Panc1 (cell line): ENCODE measurements around the gene COMMD4.

Source experiments
- CTCF ChIP-seq: fragments of 450-650 bp; IDR thresholded peaks from 2 replicates; pipeline ENCODE4 v1.5.1; 2017; ENCODE audit warnings: mild to moderate bottlenecking
- REST ChIP-seq, 2 experiments: IDR thresholded peaks; 2 replicates each; pipeline ENCODE4 v1.6.1; 2011 to 2012; ENCODE audit warnings: low read depth in 2 of 2, control low read depth in 1 of 2, low read length in 1 of 2, mild to moderate bottlenecking in 1 of 2, moderate library complexity in 1 of 2; ENCODE audit not compliant: insufficient read depth in 1 of 2
- TCF7L2 ChIP-seq: IDR thresholded peaks from 2 replicates; pipeline ENCODE4 v1.6.1; 2011; ENCODE audit warnings: mild to moderate bottlenecking, low read depth, low read length, inconsistent platforms

GRCh38 chr15:75325922-75326321, 9.9 kb upstream of the COMMD4 start:
- TF ChIP-seq REST (IDR thresholded peaks at IDR 0.05; ENCODE audit: insufficient read depth in 1 of 2, low read depth in 2 of 2, low read length in 1 of 2) (no peak), CTCF (no peak), TCF7L2 (no peak)
